ENCODE results near the gene SLC41A3.
"Not testable (repeated sequence)": the region's sequence is repeated elsewhere in the genome, so short reads cannot be mapped to it uniquely, and the experiment has no call there.

The SLC41A3 gene

DNA sequence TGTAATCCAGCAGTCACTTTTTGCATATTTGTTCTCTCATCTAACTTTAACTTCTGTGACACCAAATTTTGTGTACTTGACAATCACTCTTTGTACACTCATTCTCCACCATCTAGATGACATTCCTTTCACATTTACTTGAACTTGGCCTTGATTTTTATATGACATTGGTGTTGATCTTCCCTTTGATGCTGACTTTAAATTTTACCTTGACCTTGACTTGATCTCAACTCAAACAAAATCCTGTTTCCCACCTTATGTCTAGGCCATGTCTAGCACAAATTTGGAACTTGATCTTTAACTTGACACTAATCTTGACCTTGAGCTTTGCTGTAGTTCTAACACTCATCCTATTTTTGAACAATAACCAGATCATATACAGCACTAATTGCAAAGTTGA lies 81.7 kb downstream of the SLC41A3 start:
- DNase-seq (ENCODE audit: low spot score): no peak

DNA sequence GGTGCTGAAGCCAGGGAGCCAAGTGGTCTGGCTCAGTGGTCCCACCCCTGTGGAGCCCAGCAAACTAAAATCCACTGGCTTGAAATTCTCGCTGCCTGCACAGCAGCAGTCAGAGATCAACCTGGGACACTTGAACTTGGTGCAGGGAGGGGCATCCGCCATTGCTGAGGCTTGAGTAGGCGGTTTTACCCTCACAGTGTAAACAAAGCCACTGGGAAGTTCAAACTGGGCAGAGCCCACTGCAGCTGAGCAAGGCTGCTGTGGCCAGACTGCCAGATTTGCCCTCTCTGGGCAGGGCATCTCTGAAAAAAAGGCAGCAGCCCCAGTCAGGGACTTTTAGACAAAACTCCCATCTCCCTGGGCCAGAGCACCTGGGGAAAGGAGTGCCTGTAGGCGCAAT lies 87.2 kb downstream of the SLC41A3 start:
- not testable (repeated sequence) for DNase-seq (ENCODE audit: low spot score)

DNA sequence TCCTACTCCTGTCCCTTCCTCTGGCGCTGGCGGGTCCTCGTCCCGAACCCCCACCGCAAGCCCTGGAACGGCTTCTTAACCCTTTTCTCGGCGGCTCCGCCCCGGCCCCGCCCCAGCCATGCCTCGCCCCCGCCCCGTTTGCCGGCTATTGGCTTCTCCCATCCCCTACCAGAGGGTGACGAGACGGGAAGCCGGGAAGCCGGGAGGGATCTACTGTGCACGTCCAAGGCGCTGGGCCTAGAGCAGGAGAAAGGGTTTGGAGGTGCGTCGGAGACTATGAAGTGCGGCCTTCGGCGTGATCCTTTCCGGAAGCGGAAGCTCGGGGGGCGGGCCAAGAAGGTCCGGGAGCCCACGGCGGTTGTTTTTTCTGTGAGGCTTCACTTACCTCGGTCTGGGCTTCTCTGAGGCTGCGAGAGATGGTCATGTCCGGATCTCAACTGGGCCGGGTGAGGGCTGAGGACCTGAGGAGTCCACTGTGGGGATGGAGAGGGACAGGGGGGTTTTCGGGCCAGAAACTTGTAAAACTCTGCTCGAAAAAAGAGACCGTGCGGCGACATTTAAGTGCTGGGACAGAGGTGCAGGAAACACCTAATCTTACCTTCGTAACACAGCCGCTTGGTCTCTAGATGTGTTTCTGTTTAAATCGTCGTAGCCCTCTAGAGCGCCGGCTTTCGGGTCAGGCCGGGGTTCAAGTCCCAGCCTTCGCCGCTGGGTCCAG lies 93.5 kb downstream of the SLC41A3 start:
- DNase-seq (ENCODE audit: low spot score): no peak

DNA sequence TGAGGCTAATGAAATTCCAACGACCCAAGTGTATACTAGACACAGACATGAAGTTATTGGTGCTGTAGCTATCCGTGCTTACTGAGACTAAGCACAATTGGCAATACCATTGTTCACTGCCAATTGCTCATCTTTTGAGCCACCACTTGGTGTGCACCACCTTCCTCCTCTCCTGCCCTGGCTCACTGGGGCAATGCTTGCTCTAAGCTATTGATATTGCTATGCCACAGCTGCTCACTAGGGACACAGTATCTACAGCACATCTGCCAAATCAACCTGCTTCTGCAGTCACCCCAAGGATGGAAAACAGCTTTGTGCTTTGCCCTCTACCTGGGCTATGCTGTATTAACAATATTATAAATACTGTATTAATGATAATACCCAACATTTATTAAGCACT lies 99.0 kb downstream of the SLC41A3 start:
- not testable (repeated sequence) for DNase-seq (ENCODE audit: low spot score)

DNA sequence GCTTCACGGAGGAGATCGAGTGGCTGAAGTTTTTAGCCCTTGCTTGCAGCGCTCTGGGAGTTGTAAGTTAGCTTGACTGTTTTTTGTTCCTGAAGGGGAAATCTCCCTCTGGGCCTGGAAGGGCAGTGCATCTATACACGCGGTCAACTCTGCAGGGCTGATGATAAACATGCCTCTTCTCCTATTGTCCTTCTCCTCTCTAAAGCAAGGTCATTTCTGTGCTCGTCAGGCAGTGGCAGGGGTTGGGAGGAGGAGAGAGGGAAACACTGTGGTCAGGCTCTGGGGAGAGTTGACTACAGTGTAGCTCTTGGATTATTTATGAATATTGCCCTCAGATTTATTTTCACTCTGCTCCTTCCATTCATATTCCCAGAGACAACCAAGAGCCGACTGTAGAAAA lies 106.8 kb downstream of the SLC41A3 start:
- not testable (repeated sequence) for DNase-seq (ENCODE audit: low spot score)

DNA sequence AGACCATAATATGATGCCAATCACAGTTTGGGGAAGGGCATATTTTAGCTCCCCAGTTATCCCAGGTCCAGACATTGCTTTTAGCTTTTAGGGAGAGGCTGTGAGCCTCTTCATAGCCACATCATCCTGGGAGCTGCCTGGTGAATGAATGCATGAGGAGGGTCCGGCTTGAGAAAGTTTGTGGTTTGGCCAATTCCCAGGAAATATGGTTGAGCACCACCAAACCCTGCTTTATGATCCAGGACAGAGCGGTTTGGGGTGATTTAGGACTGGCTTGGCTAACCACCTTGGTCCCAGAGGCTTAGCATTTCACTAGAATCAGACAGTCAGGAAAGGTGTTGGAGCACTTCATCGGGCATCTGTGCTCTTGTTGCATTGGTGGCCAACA lies 107.9 kb downstream of the SLC41A3 start:
- not testable (repeated sequence) for DNase-seq (ENCODE audit: low spot score)

DNA sequence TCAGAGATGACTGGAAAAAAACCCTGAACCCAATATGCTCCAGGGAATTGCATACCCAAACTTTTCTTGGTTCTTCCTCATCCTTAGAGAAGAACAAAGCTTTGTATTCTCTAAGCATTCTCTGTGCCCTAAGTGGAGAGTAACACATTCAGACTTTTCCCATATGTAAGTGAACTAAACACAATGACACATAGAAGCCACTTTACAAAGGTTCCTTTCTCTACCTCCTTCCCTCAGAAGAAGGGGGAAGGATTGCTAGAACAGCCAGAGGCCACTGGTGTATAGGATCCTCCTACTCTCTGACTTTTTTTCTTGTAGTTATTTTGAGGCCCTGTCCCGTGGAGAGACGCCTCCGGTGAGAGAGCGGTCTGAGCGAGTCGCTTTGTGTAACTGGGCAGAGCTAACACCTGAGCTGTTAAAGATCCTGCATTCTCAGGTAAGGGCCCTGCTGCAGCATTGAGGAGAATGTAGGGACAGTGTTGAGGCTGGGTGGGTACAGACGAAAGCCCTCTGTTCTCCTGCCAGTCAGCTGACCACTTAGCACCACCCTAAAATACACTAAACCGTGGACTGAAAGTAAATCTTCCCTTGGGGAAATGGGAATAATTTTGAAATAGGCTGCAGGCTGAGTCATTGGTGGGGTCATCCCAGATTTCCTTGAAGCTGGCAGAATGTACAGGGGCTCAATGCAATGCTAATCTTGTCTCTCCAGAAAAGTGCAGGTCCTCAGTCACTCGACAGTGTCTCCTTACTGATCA lies 108.5 kb downstream of the SLC41A3 start:
- DNase-seq (ENCODE audit: low spot score): not testable (repeated sequence)

DNA sequence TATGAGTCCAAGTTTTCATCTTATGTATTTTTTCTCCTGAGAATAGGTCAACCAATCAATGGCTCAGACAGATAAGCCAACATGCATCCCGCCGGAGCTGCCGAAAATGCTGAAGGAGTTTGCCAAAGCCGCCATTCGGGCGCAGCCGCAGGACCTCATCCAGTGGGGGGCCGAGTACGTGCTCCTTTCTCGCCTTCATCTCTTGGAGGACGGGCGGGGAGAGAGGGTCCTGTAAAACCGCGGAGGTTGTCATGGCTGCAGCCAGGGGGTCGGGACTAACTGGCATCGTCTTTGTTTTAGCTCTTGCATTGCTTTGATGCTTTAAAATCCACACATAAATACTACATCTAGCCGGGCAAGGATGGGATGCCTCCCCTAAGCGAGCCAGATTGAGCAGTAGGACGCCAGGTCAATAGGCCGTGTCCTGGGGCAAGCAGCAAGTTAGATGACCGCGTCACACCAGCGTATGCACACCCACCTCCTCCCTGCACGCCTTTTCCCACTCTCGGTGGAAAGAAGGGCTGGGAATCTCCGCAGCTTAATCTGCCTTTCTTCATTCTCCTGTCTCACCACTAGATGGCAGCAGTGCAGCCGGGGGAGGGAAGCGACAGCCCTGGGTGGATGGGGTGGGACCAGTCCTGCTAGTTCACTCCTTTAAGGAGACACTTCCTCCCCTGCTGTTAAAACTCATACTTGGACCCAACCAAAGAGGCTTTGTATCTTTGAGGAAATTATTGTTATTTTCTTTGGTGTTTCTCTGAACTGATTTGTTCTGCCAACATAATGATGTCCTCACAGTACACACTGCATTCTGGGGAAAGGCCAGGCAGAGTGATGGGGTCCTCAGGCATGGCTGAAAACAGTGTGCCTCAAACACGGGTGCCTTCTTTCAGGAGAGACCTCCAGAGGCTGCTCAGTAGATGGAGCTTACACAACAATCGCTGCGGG lies 111.7 kb downstream of the SLC41A3 start:
- peak; percentile 38 for DNase-seq (ENCODE audit: low spot score)

DNA sequence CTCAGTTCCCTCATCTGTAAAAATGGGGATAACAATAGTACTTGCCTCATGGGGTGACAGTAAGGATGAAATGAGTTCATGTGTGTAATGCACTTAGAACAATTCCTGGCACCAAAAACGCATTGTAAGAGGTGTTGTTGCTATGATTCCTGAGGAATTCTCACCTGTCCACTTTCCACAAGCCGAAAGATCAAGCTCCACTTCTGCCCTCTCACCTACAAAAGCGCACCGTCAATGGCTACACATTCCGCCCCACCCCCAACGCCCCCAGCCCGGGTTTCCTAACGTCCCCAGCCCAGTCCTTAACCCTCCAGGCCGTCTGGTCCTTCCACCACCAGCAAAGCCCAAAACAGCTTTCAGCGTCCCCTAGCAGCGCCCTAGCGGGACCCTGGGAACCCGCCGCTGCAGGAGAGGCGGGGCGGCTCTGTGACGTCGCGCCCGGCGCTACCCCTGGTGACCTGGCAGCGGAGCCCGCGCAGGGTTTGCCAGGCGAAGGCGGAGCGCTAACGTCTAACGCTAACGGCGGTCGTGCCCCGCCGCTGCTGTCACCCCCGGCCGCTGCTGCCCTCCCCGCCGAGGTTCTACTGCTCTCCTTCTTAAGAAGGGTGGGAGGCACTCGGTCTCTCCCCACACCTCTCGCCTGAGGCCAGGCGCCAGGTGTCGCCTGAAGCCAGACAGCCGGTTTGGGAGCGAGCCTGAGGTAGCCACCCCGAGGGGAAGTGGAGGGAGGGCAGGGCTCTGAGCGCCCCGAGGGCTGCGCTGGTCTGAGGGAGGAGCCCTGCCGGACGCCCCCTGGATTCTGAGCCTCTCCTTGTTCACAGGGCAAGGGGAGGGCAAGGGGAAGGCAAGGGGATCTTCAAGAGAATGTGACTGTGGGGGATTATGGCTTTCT lies 115.0 kb downstream of the SLC41A3 start, which contains the start of gene ROPN1B:
ROPN1B (plus strand) TSS at position 478 of the 892 bp plus-strand sequence. CDS start 2,877 bp downstream, outside the sequence.
- DNase-seq (ENCODE audit: low spot score): not testable (repeated sequence)

DNA sequence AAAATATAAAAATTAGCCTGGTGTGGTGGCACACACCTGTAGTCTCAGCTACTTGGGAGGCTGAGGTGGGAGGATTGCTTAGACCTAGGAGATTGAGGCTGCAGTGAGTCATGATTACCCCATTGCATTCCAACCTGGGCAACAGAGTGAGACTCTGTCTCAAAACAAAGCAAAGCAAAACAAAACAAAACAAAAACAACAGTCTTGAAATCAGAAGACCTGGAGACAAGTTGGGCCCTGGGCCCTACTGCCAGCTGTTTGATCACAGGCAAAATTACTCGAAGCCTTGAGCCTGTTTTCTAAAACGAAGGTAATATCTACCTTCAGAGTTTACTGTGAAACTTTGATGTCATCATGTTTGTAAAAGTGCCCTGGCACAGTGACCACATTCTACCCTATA lies 115.8 kb downstream of the SLC41A3 start:
- DNase-seq (ENCODE audit: low spot score): not testable (repeated sequence)

DNA sequence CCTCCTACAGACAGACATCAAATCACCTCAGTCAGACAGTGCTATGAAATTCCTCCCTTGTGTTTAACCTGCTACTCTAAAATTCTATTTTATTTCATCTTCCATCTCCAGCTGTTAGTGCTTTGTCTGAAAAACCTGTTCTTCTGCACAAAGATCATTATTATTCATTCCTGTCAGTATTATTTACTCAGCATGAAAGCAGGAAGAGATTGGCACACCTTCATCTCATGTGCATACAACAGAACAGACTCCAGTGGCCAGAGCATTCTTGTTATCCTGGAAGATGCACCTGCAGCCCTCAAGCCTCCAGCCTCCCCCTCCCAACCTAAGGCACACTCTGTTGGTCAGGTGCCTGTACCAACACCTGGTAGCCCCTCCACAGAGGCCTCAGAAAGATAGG lies 116.8 kb downstream of the SLC41A3 start:
- DNase-seq (ENCODE audit: low spot score): no peak

DNA sequence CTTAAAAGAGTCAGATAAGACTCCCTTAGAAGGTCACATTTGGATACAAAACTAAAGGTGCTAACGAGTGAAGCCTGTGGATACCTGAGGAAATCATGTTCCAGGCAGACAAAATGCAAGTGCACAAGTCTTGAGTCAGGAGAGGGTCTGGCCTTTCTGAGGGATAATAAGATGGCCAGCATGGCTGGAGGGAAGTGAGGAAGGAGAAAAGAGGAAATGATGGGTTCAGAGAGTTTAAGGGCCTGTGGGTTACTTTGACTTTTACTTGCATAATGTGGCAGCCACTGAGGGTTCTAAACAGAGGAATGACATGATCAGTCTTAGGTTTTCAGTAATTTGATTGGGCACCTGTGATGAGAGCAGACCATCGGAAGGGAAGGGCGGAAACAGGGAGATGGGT lies 118.4 kb downstream of the SLC41A3 start:
- DNase-seq (ENCODE audit: low spot score): no peak

DNA sequence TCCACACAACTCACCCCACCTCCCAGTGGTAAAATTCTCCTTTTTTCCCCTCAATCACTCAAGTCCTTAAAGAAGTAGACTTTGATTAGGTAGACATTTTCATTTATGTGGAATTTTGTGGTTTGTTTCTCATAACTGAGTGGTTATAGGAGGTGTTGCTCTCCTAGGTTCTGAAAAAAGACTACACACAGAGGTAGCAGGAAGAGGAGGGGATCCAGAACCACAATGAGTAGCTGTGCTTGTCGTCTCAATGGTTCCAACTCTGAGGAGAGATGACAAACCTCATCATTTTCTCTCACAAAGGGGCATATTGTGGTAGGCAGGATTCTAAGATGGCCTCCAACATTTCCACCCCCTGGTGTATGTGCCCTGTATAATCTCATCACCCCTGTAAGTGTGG lies 120.1 kb downstream of the SLC41A3 start:
- DNase-seq (ENCODE audit: low spot score): not testable (repeated sequence)

DNA sequence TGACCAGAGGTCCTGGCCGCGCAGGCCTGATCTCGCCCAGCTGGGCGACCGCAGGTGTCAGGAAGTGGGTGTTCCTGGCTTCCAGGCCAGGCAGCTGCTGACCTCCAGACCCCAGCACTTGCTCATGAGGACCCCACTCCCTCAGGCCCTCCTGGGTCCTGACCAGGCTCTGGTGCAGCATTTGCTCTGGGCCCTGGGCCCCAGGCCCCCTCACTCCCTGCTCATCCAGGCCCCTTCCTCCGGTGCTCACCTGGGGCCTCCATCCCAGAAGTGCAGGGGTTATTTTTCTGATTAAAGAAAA lies 122.7 kb downstream of the SLC41A3 start:
- DNase-seq (ENCODE audit: low spot score): no peak

DNA sequence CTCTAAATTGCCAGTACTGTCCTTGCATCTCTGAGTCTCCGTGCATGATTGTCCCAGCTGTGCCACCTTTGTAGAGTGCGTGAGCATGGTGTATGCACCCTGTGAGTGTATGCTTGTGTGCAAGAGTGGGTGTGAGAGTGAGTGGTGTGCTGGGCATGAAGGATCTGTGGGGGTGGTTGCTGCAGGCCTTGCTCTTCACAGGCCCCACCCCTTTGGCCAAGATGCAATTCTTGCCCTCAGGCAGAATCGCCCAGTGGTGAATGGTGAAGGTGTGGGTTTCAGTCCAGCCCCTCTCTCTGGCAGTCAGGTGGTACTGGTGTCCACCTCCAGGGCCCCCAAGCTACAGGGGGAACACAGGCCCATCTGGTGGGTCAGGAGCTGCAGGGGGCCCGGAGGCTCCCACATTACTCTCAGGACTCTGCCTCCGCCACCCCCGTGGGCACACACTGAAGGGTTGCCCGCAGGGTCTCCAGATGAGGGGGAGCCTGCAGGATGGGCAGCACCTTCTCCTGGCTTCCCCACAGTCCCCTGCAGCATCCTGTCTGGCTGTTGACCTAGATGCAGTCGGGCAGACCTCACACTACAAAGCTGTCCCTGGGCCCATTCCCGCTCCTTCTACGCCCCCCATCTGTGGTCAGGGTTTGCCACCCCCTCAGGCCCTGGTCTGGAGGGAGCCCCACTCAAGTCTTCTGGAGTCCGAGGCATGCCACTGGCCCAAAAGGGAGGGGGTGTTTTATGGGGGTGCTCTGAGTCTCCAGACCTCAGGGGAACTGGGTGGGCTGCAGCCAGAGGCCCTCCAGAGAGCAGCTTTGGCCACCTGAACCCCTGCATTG lies 123.3 kb downstream of the SLC41A3 start:
- DNase-seq (ENCODE audit: low spot score): no peak

DNA sequence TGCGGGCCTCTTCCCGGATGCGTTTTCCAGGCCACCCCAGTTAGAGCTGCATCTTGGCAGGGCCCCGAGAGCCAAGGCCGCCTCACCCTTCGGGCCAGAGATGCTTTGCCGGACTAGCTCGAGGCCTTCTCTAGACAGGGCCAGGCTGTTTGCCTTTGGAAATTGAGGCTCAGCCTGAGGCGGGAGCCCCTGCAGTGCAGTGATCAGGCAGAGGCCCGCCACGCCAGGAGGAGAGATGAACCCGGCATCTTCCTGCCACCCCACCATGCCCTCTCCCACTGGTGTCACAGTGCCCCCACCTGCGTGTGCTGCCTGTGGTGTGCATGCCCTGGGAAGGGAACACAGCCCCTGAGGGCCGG lies 123.9 kb downstream of the SLC41A3 start:
- DNase-seq (ENCODE audit: low spot score): no peak

DNA sequence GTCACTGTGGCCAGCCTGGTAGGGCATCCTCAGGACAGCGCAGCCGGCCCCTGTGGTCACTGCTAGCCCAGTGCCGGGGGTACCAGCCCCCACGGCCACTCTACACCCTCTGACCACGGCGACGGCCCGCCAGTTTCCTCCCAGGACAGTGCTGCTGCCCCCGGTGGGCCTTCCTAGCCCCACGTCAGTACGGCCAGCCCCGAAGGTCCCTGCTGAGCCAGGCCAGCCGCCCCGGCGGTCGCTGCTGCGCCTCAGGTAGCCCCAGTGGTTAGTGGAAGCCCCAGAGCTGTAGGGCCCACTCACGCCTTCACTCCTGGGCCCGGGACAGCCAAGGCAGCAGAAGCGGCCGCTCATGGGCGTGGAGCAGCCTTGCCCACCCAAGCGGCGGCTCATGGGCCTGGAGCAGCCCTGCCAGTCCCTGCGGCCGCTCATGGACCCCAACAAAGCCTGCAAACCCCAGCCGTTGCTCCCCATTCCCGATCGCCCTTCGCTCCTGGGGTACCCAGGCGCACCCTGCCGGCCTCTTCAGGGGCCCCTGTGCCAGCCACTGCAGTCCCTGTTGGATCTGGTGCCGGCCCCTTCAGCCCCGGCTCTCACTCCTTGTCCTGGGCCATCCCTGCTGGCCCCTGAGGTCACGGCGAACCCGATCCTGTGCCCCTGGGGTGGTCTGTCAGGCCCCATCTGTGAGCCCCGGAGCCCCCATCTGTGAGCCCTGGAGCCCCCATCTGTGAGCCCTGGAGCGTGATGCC lies 124.4 kb downstream of the SLC41A3 start:
- DNase-seq (ENCODE audit: low spot score): no peak

DNA sequence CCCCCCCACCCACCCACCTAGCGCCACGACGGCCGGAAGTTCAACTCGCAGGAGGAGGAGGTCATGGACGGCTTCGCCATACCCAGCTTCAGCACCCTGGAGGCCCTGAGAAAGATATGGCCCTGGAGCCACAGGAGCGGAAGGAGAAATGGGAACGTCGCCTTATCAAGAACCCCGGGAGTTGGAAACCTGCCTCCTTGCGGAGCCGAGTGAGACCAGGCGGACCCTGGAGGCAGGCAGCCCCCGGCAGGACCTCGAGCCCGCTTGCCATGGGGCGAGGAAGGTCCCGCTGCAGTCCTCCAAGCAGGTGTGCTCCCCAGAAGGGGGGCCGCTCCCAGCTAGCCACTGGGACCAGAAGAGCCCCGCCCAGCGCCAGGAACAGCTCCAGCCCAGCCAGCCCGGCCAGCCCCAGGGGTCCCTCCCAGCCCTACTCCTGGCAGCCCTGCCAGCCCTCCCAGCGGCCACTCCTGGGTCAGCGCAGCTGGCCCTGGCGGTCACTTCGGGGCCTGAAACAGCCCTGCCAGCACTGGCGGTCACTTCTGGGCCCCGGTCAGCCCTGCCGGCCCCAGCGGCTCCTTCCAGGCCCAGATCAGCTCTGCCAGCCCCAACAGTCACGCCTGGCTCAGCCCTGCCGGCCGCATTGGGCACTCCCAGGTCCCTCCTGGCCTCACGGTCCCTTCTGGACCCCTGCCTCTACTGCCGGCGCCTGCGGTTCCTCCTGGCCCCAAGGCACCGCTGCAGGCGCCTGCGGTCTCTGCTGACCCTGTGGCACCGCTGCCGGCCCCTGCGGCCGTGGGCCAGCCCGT lies 125.2 kb downstream of the SLC41A3 start:
- no peak for DNase-seq (ENCODE audit: low spot score)

Measured in globus pallidus (tissue), 1 donor.